HG03025 (cell line): ENCODE measurements around the gene SCO2.
"Not testable (repeated sequence)": the region's sequence is repeated elsewhere in the genome, so short reads cannot be mapped to it uniquely, and the experiment has no call there.

ENCODE experiments used
- ATAC-seq: cut with Tn5 transposase; IDR thresholded peaks from one replicate; pipeline ENCODE4 v1.9.1; 2021; ENCODE audit warnings: mild to moderate bottlenecking, moderate library complexity; ENCODE audit not compliant: unreplicated experiment, low FRiP score

Gene SCO2

DNA sequence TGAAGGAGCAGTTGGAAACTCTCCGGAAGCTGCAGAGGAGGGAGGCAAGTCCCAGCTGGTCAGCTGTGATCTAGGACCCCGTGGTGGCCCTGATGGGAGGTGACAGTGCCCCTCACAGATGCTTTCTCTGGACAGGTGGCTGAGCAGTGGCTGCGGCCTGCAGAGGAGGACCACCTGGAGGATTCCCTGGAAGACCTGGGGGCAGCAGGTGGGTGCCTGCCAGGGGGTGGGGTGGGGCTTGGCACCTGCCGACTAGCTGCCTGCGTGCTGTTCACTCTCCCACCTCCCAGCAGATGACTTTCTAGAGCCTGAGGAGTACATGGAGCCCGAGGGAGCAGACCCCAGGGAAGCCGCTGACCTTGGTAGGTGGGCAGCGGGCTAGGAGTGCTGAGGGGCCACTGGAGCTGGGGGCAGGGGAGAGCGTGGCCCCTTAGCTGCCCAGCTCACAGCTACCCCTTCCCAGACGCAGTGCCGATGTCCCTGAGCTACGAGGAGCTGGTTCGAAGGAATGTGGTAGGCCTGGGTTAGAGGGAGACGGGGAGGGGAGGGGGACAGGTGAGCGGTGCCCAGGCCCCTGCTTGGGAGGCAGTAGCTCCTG, 3.1 kb downstream of the SCO2 start:
- no peak for ATAC-seq

DNA sequence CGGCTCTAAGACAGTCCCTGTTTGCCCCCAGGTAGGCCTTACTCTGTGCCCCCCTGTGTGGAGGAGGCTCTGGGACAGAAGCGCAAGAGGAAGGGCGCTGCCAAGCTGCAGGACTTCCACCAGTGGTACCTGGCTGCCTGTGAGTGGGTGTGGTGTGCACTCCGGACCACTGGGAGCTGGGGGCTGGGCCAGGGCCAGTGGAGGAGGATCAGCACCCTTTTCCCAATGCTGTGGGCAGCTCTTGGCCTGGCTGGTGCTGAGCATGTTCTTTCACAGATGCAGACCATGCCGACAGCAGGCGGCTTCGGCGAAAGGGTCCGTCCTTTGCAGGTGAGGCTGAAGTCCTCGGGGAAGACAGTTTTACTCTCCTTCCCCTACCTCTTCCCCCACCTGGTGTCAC, 3.7 kb downstream of the SCO2 start:
- ATAC-seq, result no peak

DNA sequence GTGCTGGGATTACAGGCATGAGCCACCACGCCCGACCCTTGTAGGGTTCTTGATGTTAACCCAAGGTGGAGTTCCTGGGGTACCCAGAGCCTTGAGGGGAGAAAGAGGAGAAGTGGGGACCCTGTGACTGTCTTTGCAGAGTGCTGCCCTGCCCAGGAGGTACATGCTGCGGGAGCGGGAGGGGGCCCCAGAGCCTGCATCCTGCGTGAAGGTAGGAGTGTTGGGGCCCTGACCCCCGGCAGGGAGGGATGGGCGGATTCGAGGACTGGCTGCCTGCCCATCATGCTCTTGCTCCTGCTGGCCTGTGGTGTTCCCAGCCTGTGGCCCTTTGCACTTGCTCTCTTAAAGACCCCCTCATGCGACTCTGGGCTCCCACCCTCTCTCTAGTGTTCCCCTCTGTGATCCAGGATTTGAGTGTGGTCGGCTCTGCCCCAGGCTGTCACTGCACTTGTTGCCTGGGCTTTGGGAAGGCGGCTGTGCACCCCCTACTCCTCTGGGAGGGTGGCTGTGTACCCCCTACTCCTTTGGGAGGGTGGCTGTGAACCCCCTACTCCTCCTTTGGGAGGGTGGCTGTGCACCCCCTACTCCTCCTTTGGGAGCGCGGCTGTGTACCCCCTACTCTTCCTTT, 4.5 kb downstream of the SCO2 start:
- no peak for ATAC-seq

DNA sequence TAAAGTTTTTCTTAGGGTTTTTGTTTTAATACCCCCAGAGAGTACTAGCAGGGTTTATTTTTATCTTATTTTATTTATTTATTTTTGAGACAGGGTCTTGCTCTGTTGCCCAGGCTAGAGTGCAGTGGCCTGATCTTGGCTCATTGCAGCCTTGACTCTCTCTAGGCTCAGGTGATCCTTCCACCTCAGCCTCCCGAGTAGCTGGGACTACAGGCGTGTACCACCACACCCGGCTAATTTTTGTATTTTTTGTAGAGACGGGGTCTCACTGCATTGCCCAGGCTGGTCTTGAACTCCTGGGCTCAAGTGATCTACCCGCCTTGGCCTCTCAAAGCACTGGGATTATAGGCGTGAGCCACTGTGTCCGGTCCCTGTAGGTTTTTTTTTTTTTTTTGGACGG, 5.2 kb downstream of the SCO2 start:
- not testable (repeated sequence) for ATAC-seq

DNA sequence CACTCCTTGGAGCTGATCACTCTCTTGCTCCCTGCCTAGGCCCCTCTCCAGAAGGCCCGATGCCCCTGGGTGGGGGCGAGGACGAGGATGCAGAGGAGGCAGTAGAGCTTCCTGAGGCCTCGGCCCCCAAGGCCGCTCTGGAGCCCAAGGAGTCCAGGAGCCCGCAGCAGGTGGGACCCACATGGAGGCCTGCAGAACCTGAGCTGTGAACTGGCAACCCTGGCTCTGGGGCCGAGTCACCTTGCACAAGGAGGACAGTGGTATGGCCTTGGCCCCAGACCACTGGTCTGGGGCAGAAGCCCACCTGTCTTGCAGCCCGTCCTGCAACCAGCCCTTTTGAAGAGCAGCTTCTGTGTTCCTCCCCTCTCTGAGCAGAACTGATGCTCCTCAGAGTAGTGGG, 6.2 kb downstream of the SCO2 start:
- ATAC-seq, result no peak

DNA sequence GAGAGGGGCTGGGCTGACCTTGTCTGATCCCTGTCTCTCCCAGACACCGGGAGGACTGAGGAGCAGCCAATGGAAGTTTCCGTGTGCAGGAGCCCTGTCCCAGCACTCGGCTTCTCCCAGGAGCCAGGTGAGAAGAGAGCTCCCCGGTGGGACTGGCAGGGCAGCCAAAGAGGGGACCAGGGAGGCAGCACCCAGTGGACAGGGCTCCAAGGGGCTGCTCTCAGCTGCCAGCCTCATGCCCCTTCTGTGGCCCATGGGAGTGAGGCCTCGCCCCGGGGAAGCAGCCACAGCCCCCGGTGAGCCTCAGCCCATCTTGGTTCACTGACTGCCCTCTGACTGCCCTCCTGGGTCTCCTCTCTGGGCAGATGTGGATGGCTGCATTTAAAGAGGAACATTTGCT, 6.8 kb downstream of the SCO2 start:
- no peak for ATAC-seq

DNA sequence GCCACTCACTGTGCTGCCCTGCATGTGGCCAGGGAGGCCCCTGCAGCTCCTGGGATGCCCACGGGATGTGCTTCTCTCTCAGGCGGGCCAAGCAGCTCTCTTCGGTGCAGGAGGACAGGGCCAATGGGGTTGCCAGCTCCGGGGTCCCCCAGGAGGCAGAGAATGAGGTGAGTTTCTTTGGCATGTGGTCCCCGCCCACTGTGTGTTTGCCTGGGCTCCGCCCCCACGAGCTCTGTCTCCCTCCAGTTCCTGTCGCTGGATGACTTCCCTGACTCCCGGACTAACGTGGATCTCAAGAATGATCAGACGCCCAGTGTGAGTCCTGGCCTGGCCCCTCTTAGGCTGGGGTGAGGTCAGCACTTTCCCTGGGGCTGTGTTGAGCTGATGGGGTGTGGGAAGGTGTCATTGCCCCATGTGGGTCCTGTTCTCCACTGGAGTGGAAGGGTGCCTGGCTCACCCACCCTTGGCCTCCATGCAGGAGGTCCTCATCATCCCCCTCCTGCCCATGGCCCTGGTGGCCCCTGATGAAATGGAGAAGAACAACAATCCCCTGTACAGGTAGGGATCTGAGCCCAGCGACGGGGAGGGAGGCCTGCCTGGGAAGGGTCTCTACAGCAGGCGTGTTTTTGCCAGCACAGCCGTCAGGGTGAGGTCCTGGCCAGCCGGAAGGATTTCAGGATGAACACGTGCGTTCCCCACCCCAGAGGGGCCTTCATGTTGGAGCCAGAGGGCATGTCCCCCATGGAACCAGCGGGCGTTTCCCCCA, 7.7 kb downstream of the SCO2 start:
- ATAC-seq, result no peak

DNA sequence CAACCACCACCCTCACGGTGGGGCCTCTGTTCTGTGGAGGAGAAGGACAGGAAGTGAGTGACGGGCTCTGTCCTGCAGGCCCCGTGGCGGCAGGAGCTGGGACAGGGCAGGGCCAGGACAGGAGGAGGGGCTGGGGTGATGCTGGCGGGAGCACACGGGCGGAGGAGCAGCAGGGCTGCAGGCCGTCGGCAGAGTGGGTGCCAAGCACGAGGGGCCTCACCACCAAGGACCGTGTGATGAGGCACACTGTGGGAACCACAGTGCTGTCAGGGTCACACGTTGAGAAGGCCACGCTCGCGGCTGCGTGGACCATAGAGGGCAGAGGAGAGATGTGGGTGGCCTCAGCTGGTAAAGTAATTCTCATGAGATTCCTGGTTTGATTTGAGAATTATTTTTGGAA, 8.5 kb downstream of the SCO2 start:
- ATAC-seq, result no peak

DNA sequence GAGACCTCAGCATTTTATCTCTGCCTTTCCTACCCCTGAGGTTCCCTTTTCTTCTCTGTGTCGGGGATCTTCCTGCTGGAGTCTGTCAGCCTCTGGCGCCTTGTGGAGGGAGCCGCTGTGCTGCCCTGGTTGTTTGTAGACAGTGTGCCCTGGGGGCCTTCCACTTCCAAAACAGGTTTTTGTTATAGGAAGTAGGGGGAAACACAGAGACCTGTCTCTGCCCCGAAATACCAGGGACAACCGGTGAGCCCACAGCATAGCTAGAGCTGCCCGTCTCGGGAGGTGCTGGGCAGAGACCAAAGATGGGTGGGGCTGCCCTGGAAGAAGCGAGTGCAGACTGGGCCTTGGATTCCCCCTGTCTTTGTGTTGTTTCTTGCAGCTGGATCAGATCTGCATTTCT, 9.3 kb downstream of the SCO2 start:
- no peak for ATAC-seq

DNA sequence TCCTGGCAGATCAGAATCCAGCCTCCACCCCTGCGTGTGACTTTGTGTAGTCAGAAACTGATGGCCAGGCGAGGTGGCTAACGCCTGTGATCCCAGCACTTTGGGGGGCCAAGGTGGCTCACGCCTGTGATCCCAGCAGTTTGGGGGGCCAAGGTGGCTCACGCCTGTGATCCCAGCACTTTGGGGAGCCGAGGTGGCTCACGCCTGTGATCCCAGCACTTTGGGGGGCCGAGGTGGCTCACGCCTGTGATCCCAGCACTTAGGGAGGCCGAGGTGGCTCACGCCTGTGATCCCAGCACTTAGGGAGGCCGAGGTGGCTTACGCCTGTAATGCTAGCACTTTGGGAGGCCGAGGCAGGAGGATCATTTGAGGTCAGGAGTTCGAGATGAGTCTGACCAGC, 12.2 kb downstream of the SCO2 start:
- no peak for ATAC-seq

DNA sequence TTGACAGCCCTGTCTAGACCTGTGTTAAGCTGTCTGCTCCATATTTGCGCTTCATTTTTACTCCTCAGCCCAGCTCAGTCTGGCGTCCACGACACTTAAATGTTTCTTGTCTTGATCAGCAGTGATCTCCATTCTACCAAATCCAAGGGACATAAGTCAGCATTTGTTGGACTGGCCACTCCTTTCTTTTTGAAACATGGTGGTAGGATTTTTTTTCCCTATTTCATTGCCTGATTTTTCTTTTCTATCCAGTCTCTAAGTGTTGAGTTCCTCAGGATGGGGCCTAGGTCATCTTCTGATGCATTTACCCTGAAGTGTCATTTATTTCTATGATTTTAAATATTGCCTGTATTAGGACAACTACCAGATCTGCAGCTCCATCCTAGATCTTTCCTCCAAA, 16.5 kb downstream of the SCO2 start:
- ATAC-seq, result no peak

DNA sequence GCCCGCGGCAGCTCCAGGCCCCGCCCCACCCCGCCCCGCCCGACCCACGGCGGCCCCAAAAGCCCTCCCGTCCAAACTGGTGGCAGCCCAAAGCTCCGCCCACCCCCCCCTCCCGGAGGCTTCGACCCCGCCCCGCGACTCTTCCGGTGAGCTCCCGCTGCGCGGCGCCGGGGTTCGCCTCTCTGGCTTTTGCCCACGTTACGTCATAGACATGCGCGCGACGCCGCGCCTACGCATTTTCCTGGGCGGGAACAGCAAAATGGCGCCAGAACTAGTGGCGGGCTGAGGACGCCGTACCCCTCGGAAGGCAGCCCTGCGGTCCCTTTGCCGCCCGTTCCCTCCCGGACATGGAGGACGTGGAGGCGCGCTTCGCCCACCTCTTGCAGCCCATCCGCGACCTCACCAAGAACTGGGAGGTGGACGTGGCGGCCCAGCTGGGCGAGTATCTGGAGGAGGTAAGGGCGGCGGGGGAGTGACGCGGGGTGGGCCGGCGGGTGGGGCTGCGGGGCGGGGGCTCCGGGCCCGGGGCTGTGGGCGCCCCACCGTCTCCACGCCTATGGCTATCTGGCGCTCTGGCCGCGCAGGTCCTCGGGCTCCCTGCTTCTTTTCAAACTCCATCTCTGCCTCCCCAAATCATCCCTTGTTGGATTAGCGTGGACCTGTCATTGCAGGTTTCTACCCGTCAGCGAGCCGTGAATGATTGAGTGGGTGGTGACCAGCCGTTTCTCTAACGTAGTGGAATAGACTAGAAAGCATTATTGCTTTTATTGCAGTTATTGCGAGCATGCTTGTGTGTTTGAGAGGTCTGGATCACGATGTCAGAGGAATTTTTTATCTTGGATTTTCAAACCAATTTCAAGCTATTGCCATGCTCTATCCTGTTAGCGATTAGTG, 17.2 kb downstream of the SCO2 start, which contains the start of gene NCAPH2:
Gene NCAPH2 (plus strand): TSS at position 234 of the 894 bp plus-strand sequence. CDS start 114 bp downstream, at position 348.
- ATAC-seq, result peak; percentile 71

DNA sequence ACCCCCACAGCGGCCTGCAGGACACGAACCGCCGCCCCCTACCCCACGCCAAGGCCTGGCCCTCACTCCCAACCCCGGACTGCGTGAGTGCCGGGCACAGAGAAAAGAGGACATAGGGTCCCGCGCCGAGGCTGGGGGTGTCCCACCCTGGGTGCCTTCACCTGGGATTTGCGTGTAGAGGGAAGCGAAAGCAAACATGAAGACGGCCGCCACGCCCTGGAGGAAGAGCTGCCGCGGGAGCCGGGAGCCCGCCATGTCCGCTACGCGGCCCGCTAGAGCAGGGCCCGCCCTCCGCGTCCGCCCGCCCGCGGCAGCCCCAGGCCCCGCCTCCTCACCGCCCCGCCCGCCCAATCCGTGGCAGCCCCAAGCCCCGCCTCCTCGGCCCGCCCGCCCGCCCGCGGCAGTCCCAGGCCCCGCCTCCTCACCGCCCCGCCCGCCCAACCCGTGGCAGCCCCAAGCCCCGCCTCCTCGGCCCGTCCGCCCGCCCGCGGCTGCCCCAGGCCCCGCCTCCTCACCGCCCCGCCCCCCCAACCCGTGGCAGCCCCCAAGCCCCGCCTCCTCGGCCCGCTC, 17.9 kb downstream of the SCO2 start, which contains the start of gene LMF2:
Gene LMF2 (minus strand): TSS at position 282 of the 570 bp plus-strand sequence. CDS start 27 bp downstream, at position 255.
- peak; percentile 44 for ATAC-seq

DNA sequence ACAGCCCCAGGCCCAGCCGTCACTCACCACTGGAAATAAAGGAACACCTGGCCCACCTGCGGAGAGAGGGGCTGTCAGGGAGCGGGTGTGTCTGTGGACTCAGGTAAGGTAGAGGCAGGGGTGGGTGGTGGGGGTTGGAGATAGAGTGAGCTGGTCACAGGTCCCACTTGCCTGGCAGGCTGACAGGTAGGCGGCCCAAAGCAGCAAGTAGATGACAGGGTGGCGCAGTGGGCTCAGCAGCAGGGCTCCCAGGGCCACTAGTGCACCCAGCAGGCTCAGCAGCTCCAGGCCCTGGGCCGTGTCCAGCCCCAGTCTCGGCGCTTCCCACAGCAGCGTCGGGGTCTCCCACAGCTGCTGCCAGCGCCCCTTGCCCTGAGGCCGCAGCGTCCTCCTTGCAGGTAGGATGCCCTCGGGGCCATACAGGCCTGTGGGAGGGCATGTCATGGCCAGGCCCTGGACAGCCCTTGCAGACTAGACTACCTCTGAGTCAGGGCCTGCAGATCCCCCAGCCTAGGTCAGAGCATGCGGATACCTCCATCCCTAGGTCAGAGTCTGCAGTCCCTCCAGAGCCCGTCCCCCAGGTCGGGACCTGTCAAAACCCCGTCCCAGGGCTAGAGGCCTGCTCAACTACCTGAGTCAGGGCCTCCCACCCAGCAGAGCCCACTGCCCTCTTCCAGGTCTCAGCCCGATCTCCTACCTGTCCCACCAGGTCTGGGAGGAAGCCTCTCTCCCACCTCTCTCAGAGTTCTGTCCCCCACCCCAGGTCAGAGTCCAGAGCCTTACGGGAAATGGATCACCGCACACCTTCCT, 18.6 kb downstream of the SCO2 start:
- ATAC-seq, result no peak

DNA sequence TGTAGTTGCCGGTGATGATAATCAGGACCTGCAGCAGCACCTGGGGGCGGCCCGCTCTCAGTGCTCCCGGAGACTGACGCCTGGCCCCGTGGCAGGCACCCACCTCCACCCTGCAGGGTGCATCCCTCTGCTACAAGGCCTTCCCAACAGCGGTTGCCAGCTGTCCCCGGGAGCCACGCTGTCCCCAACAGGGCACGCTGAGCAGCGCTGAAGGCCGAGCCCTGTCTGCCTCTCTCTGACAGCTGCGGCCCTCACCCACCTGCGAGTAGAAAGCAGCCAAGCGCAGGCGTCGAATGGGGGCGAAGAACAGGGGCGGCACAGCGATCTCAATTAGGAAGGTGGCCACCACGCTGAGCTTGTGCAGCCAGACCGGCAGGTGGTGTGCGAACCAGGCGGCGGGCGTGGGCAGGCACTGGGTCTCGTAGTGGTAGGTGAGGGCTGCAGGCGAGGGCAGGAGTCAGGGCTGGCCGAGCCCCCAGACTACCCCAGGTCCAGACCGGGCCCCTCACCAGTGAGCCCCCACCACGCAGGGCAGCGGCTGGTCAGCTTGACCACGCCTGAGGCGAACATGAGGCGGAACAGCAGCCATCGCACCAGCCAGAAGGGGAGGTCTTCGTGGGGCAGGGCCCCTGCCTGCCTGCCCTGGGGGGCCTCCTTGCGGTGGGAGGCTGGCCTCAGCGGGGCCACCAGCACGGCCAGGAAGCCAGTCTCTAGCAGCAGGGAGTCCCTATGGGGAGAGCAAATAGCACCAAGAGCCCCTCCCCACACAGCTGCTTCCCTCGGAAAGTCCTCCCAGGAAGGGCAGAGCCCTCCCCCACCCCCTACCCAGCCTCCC, 19.4 kb downstream of the SCO2 start:
- ATAC-seq, result no peak

DNA sequence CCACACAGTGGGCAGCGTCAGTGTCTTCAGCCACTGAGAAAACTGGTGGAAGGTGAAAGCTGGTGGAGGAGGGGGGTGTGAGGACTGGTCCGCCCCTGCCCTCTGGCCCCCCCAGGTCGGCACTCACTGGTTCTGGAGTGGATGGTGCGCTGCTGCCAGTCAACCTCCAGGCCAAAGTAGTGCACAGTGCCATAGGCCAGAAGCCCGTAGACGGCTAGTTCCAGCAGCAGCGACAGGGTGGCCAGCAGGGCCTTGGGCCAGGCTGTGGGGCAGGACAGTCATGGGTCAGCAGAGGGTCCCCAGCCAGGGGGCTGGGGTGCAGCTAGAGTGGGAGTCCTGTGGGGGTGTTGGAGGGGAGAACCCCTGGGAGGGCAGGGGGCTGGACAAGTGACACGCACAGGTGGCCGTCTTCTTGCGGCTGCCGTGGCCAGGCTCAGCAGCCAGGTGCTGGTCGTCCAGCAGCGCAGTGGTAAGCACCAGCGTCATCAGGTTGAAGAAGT, 20.1 kb downstream of the SCO2 start:
- no peak for ATAC-seq

DNA sequence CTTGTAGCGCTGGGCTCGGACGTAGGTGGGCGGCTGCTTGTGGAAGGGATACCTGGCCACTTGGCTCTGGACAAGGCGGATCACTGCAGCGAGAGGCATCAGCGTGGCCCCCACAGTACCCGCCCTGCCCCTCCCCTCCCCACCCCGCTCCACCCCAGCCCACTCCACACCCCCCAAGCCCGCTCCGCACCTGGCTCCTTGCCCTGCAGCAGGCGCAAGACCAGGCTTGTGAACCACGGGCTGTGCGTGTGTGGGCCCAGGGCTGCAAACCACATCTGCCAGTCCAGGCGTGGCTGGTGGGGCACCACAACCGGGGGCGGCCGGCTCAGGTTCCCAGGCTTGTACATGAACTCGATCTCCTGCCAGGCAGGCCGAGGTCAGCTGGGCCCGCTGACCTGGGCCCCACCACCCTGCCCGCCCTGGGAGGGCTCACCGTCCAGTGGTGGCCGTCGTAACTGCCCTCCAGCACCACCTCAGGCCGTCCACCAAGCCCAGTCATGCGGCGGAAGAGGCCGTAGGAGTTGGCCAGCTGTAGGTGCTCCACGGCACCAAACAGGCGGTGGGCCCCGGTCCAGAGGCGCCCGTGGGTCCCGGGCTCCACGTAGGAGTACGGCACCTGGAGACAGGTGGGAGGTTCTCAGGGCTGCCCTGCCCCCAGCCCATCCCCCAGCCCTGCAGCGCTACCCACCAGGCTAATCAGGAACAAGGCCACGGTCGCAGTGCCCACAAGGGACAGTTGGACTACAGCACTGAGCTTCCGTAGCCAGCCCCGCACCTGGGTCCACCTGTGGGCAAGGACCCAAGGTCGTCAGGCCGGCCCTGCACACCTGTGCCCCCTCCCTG, 20.8 kb downstream of the SCO2 start:
- ATAC-seq, result no peak
